ENCODE data around the gene MYH15. TPM values are rescaled to one million over a fixed set of nuclear protein-coding genes. Genes with fewer than 3 reads are reported as not detected.
A peak's percentile ranks its signal among the peaks of the same experiment; 100 is the strongest.

The MYH15 gene
- total and polyA plus RNA-seq, 8 donors: 0.05 to 0.70 (median 0.32) TPM

- Histone ChIP-seq H3K36me3 (no peaks in the 10 kb centered on the region), H3K4me1 (peaks cover 0 to 11% of the 10 kb centered on the region in 2 donors), H3K27me3 (no peaks in the 10 kb centered on the region), H3K27ac (no peak overlapping the region), H3K9me3 (no peaks in the 10 kb centered on the region), H3K4me3 (no peak overlapping the region)
- DNase-seq: no peak
- no peak for TF ChIP-seq CTCF (IDR thresholded peaks at IDR 0.05)
- ATAC-seq: no peak
- intact Hi-C loops (cut with DNase I): no loop called here
Measured at GRCh38 chr3:108525256-108525655, 14.9 kb upstream of the MYH15 start.

GRCh38 chr3:108524537-108524936, 14.1 kb upstream of the MYH15 start:
- no peak for ATAC-seq
- TF ChIP-seq CTCF (IDR thresholded peaks at IDR 0.05): no peak
- Histone ChIP-seq H3K36me3 (no peaks in the 10 kb centered on the region), H3K4me3 (no peak overlapping the region), H3K9me3 (no peaks in the 10 kb centered on the region), H3K27me3 (no peaks in the 10 kb centered on the region), H3K4me1 (peaks cover 0 to 11% of the 10 kb centered on the region in 2 donors), H3K27ac (no peak overlapping the region)
- intact Hi-C loops (cut with DNase I): no loop called here
- DNase-seq: peak in 1 of 4 donors; percentile 12

GRCh38 chr3:108518895-108519294, 8.5 kb upstream of the MYH15 start:
- Histone ChIP-seq H3K4me1 (no peaks in the 10 kb centered on the region), H3K27ac (no peak overlapping the region), H3K27me3 (no peaks in the 10 kb centered on the region), H3K36me3 (no peaks in the 10 kb centered on the region), H3K9me3 (no peaks in the 10 kb centered on the region), H3K4me3 (no peak overlapping the region)
- no peak for ATAC-seq
- no peak for DNase-seq
- intact Hi-C loops (cut with DNase I): no loop called here
- no peak for TF ChIP-seq CTCF (IDR thresholded peaks at IDR 0.05)

GRCh38 chr3:108516881-108517280, 6.5 kb upstream of the MYH15 start:
- ATAC-seq: no peak
- Histone ChIP-seq H3K27ac (no peak overlapping the region), H3K9me3 (no peaks in the 10 kb centered on the region), H3K4me1 (no peaks in the 10 kb centered on the region), H3K36me3 (no peaks in the 10 kb centered on the region), H3K27me3 (no peaks in the 10 kb centered on the region), H3K4me3 (no peak overlapping the region)
- TF ChIP-seq CTCF (IDR thresholded peaks at IDR 0.05): no peak
- DNase-seq: no peak
- intact Hi-C loops (cut with DNase I): no loop called here

GRCh38 chr3:108513961-108514360, 3.6 kb upstream of the MYH15 start:
- no peaks in the 10 kb centered on the region for H3K4me1 ChIP-seq
- intact Hi-C loops (cut with DNase I): no loop called here
- H3K36me3 ChIP-seq: no peaks in the 10 kb centered on the region
- H3K4me3 ChIP-seq: no peak overlapping the region
- no peak for ATAC-seq
- no peaks in the 10 kb centered on the region for H3K27me3 ChIP-seq
- no peak overlapping the region for H3K27ac ChIP-seq
- no peak for TF ChIP-seq CTCF (IDR thresholded peaks at IDR 0.05)
- no peak for DNase-seq
- no peaks in the 10 kb centered on the region for H3K9me3 ChIP-seq

Data from left lung (tissue), 10 donors.